GM18951 (cell line): ENCODE results near the gene ERAS.
"Not testable (repeated sequence)": the region's sequence is repeated elsewhere in the genome, so short reads cannot be mapped to it uniquely, and the experiment has no call there.

Source experiments
- POLR2A ChIP-seq: IDR thresholded peaks from 4 replicates; pipeline ENCODE4 v1.6.1; 2011; ENCODE audit warnings: mild to moderate bottlenecking; ENCODE audit not compliant: insufficient read length, insufficient read depth; ENCODE audit errors: extremely low read depth
- in situ Hi-C: fragments of 300-500 bp; cut with MboI; formaldehyde crosslinking; loops from one replicate; pipeline ENCODE4 v1.12.0; 2022; ENCODE audit warnings: low sequenced_read_pairs, mixed read lengths, inconsistent platforms; ENCODE audit not compliant: unreplicated experiment

ERAS gene

DNA sequence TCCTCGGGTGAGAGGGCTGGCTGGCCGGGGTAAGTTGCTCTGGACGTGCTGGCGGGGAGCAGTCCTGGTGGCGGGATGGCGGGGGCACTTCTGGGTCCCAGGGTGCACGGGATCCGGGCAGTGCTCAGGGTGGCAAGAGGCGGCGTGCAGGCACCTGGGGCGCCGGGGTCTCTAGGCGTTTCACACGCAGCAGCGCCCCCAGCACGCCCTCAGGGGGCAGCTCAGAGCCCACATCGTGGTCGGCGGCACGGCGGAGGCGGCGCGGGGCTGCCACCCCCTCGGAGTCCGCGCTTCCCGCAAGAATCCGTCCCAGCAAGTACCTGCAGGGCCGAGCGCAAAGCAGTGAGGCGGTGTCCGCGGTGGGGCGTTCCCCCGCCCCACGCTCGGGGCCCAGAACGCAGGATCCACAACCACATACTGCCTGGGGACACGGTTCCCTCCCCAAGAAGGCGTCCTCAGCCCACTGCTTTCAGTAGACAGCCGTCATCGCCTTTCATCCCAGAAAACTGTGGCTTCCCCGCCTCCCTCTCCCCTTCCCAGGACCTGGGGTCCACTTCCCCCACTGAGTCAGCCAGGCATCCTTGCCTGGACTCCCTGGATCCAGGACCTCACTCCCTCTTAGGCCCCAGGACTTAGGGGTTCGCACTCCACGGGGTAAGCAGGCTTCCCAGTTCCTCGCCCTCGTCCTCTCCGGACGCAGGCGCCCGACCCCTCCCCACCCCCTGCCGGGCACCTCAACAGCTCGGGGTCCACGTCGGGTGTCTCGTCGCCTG, 5.0 kb downstream of the ERAS start:
- TF ChIP-seq POLR2A = no peak
- in situ Hi-C loops = no loop called here

DNA sequence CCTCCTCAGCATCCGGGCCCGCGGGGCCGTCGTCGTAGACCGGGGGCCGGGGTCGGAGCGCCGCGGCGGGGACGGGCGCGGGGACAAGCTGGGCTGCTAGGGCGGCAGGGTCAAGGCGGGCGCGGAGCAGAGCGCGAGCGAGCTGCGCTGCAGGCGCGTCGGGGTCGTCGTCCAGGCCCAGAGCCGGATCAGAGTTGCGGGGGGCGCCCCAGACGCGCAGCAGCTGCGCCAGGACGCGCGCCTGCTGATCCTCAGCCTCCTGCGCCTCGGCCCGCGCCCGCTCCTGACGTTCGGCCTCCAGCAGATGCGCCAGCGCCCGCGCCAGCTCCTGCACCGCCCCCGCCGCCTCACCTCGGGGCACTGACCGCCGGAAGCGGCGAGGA, 5.6 kb downstream of the ERAS start:
- in situ Hi-C loops = no loop called here
- no peak for TF ChIP-seq POLR2A

DNA sequence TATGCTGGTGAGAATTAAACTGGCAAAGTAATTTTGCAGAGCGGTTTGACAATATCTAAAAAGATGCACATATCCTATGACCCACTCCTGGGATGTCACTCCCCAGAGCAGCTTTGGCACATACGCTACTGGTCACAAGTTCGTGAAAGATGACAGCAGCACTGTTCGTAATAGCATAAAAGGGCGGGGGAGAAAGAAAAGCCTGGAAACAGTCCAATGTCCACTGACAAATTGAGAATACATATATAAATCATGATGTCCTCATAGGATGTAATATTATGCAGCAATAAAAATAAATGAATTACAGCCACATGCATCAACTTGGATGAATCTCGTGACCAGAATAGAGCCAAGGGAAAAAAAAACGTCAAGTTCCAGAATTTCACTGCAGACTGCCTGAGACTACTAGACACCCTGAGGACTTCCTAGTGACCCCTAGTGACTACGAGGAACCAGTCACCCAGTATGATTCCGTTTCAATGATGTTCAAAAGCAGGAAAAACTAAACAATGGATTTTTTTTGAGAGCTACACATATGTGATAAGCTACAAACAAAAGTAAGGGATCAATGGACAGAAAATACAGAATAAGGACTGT, 7.3 kb downstream of the ERAS start:
- in situ Hi-C loops = no loop called here
- no peak for TF ChIP-seq POLR2A

DNA sequence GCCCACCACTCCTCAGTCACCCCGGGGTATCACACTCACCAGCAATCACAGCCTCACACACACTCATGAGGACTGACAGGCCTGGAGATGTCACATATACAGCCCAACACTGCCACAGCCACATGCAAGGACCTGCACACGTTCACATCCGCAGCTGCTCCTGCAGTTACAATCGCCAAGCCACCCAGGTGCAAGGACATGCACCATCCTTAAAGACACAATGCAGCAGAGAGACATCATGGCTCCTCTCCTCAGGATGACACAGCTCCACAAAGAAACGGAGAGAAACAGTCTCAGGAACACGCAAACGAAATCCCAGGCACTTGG, 8.0 kb downstream of the ERAS start:
- TF ChIP-seq POLR2A = no peak
- in situ Hi-C loops = no loop called here

DNA sequence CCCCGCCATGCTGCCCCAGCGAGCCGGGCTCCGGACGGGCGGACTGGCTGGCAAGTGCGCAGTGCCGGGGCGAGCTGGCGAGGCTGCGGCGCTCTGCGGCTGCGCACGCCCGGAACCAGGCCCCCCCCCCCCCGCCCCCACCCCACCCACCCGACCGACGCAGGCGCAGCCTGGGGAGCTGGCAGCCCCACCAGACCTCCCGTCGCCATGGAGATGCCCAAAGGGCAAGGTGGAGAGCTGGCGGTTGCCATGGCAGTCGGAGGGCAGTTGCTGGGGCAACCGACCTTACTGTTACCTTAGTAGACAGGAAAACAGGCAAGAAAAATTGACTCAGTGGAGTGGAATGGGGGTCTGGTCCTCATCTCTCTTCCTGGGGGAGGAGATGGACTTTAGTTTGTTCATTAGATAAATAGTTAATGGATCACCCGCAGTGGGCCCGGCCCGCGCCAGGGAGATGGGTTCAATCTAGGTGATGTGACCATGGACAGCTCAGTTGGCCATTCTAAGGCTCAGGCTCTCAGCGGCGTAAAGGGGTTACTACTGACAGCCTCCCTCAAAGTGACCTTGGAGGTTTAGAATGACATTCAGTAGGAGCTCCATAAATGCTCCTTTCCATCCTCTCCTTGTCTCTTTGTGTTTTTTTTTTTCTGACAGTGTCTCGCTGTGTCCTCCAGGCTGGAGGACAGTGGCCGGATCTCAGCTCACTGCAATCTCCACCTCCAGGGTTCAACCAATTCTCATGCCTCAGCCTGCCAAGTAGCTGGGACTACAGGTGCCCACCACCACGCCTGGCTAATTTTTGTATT, 9.4 kb downstream of the ERAS start, which contains the start of gene PCSK1N:
TSS of gene PCSK1N (minus strand) at position 87 of the 806 bp plus-strand sequence. CDS start at position 9, 78 bp downstream.
- in situ Hi-C loops = no loop called here
- TF ChIP-seq POLR2A = no peak

DNA sequence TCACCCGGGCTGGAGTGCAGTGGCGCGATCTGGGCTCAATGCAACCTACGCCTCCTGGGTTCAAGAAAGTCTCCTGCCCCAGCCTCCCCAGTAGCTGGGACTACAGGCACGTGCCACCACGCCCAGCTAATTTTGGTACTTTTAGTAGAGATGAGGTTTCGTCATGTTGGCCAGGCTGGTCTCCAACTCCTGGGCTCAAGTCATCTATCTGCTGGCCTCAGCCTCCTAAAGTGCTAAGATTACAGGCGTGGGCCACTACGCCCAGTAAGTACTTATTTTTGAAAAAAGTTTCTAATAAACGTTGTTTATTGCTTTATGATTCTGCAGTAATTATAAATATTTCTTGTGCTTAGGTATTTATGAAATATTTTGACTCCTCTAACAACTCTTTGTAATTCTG, 13.4 kb downstream of the ERAS start:
- in situ Hi-C loops = no loop called here
- no peak for TF ChIP-seq POLR2A

DNA sequence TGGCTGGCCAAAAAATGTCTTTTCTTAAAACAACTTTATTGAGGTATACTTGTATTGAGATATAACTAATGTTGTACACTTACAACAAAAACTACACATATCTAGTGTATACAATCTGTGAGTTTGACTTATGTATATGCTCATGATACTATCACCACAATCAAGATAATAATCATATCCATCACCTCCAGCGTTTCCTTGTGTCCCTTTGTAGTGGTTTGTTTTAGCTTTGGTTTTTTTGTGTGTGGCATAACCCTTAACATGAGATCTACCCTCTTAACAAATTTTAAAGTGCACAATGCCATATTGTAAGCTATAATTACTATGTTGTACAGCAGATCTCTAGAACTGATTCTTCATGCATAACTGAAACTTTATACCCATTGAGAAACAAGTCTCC, 22.5 kb downstream of the ERAS start:
- no peak for TF ChIP-seq POLR2A
- in situ Hi-C loops = no loop called here

DNA sequence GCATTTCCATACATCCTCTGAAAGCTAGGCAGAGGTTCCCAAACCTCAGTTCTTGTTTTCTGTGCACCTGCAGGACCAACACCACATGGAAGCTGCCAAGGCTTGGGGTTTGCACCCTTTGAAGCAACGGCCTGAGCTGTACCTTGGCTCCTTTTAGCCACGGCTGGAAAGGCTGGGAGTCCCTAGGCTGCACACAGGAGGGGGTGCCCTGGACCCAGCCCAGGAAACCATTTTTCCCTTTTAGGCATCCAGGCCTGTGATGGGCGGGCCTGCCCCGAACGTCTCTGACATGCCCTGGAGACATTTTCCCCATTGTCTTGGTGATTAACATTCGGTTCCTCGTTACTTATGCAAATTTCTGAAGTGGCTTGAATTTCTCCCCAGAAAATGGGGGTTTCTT, 26.5 kb downstream of the ERAS start:
- in situ Hi-C loops = no loop called here
- TF ChIP-seq POLR2A = no peak

DNA sequence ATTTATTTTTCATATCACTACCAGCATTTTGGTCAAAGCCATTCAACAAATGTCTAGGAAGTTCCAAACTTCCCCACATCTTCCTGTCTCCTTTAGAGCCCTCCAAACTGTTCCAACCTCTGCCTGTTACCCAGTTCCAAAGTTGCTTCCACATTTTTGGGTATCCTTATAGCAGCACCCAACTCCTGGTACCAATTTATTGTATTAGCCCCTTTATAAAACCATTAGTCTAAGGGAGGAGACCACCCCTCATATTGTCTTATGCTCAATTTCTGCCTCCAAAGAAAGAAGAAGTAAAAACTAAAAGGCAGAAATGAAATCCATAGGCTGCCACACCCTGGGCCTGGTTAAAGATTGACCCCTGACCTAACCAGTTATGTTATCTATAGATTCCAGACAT, 27.2 kb downstream of the ERAS start:
- in situ Hi-C loops = not testable (repeated sequence)

DNA sequence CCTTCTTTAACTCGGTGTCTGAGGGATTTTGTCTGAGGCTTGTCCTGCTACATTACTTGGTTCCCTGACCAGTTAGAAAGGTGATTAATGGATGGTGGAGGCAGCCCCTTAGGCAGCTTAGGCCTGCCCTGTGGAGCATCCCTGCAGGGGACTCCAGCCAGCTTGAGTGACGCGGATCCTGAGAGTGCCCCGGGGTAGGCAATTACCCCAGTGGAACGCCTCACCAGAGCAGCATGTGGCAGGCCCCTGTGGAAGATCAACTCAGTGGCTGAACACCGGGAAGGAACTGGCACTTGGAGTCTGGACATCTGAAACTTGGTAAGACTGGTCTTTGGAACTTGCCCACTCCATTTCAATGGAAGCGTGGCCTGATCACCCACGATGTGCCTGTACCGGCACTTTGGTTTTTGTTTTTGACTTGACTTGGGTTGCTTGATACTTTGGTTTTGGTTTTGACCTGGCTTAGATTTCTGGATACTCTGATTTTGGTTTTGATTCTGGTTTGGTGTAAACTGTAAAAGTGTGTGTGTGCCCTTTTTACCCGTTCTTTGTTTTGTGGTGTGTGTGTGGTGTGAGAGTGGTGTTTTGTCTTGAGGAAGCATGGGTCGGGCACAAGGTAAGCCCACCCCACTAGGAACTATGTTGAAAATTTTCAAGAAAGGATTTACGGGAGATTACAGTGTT, 27.9 kb downstream of the ERAS start:
- in situ Hi-C loops = not testable (repeated sequence)

DNA sequence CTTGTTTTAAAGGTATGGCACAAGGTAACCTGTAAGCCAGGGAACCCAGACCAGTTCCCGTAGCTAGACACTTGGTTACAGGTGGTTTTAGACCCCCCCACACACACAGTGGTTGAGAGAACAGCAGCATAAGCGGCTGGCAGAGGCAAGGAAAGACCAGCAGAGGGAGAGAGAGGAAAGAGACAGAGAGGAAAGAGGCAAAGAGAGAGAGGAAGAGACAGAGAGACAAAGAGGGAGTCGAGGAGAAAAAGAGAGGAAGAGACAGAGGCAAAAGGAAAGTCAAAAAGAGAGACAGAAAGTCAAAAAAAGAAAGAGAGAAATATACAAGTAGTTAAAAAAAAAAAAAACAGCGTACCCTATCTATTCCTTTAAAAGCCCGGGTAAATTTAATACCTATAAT, 28.6 kb downstream of the ERAS start:
- in situ Hi-C loops = no loop called here
- no peak for TF ChIP-seq POLR2A

DNA sequence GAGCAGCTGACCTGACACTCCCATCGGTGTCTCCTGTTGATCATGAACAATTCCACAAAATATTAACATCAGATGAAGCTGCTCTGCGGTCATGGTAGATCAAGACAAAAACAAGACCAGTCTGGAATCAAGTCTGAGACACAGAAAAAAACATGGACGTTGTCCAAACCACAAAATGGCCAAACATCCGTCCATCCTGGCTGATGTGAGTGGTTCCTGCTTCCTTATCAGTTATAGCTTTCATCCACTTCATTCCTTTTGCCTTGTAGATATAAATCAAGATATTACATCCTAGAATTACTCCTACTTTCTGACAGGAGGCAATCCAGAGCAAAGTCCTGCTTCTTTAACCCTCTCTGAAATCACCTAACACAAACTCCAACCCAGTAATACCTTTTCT, 37.9 kb downstream of the ERAS start:
- TF ChIP-seq POLR2A = no peak
- in situ Hi-C loops = no loop called here

DNA sequence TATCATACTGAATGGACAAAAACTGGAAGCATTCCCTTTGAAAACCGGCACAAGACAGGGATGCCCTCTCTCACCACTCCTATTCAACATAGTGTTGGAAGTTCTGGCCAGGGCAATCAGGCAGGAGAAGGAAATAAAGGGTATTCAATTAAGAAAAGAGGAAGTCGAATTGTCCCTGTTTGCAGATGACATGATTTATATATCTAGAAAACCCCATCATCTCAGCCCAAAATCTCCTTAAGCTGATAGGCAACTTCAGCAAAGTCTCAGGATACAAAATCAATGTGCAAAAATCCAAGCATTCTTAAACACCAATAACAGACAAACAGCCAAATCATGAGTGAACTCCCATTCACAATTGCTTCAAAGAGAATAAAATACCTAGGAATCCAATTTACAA, 45.7 kb downstream of the ERAS start:
- in situ Hi-C loops = not testable (repeated sequence)

DNA sequence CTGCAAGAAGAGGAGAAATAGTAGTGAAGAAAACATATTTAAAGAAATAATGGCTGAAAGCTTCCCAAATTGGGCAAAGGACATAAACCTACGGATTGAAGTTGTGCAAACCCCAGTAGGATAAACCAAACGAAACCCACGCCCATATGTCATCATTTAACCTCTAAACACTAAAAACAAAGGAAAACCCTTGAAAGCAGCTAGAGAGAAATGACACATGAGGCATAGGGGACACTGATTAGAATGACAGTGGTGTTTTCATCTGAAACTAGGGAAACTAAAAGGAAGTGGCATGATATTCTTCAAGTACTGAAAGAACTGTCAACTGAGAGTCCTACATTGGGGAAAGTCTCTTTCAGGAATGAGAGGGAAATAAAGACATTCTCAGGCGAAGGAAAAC, 50.6 kb downstream of the ERAS start:
- in situ Hi-C loops = not testable (repeated sequence)
